GM19324 (cell line): ENCODE measurements around the gene TNFAIP8L2.

ENCODE experiments used
- ATAC-seq: cut with Tn5 transposase; IDR thresholded peaks from one replicate; pipeline ENCODE4 v1.9.1; 2021; ENCODE audit warnings: mild to moderate bottlenecking, moderate library complexity; ENCODE audit not compliant: unreplicated experiment, low FRiP score

TNFAIP8L2 gene

GRCh38 chr1:151156515-151156819, at the start of gene TNFAIP8L2:
Gene TNFAIP8L2, plus strand, starts transcription at chr1:151156649. Its CDS starts 2,049 bp downstream, at chr1:151158698.
- ATAC-seq: peak; percentile 71

GRCh38 chr1:151106894-151107293, 49.6 kb upstream of the TNFAIP8L2 start:
- no peak for ATAC-seq

GRCh38 chr1:151108331-151108730, 48.1 kb upstream of the TNFAIP8L2 start:
- ATAC-seq: no peak

- ATAC-seq: no peak
Measured at GRCh38 chr1:151113877-151114276, 42.6 kb upstream of the TNFAIP8L2 start.

- ATAC-seq: no peak
Measured at GRCh38 chr1:151124763-151125403, 31.6 kb upstream of the TNFAIP8L2 start.

- no peak for ATAC-seq
Measured at GRCh38 chr1:151128800-151129199, 27.6 kb upstream of the TNFAIP8L2 start.

GRCh38 chr1:151130987-151131586, 25.4 kb upstream of the TNFAIP8L2 start:
- ATAC-seq: no peak

- no peak for ATAC-seq
Measured at GRCh38 chr1:151131701-151132334, 24.6 kb upstream of the TNFAIP8L2 start.

- no peak for ATAC-seq
Measured at GRCh38 chr1:151132335-151133017, 24.0 kb upstream of the TNFAIP8L2 start.

GRCh38 chr1:151133018-151133806, 23.2 kb upstream of the TNFAIP8L2 start:
- ATAC-seq: no peak

- no peak for ATAC-seq
Measured at GRCh38 chr1:151134396-151134795, 22.1 kb upstream of the TNFAIP8L2 start.

- no peak for ATAC-seq
Measured at GRCh38 chr1:151134991-151135390, 21.5 kb upstream of the TNFAIP8L2 start.

- no peak for ATAC-seq
Measured at GRCh38 chr1:151135433-151136385, 20.7 kb upstream of the TNFAIP8L2 start.

GRCh38 chr1:151137789-151138188, 18.7 kb upstream of the TNFAIP8L2 start:
- ATAC-seq: no peak

- ATAC-seq: no peak
Measured at GRCh38 chr1:151142411-151143056, 13.9 kb upstream of the TNFAIP8L2 start.

GRCh38 chr1:151143057-151143435, 13.4 kb upstream of the TNFAIP8L2 start:
- no peak for ATAC-seq

- no peak for ATAC-seq
Measured at GRCh38 chr1:151143986-151144385, 12.5 kb upstream of the TNFAIP8L2 start.

GRCh38 chr1:151144474-151145303, 11.8 kb upstream of the TNFAIP8L2 start:
- ATAC-seq: no peak
